A172 (cell line): ENCODE results near the gene FGF21. TPM values are rescaled to one million over a fixed set of nuclear protein-coding genes. Genes with fewer than 3 reads are reported as not detected.
"Not testable (repeated sequence)": the region's sequence is repeated elsewhere in the genome, so short reads cannot be mapped to it uniquely, and the experiment has no call there.

Experiments used
- DNase-seq: peaks from one replicate; pipeline ENCODE4 v3.0.0-alpha.2; 2015; ENCODE audit warnings: low spot score
- total RNA-seq: library from RNA; depleted of rRNA; stranded (reverse); fragments of >200 nt; shearing (Covaris generic); gene quantifications from 2 replicates; pipeline ENCODE4 v1.2.3, GENCODE V29; 2014; rRNA removed

FGF21 gene, protein sequence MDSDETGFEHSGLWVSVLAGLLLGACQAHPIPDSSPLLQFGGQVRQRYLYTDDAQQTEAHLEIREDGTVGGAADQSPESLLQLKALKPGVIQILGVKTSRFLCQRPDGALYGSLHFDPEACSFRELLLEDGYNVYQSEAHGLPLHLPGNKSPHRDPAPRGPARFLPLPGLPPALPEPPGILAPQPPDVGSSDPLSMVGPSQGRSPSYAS
- total RNA-seq = not detected in 2 replicates

- DNase-seq = no peak
Measured at GRCh38 chr19:48755084-48755641, at the start of gene FGF21. TSS of gene FGF21 (plus strand) at chr19:48755524. CDS start at chr19:48756237, 713 bp downstream.

GRCh38 chr19:48708471-48708870 is 46.9 kb upstream of the FGF21 start:
- no peak for DNase-seq

GRCh38 chr19:48711106-48711662 is 44.1 kb upstream of the FGF21 start:
- no peak for DNase-seq

DNA sequence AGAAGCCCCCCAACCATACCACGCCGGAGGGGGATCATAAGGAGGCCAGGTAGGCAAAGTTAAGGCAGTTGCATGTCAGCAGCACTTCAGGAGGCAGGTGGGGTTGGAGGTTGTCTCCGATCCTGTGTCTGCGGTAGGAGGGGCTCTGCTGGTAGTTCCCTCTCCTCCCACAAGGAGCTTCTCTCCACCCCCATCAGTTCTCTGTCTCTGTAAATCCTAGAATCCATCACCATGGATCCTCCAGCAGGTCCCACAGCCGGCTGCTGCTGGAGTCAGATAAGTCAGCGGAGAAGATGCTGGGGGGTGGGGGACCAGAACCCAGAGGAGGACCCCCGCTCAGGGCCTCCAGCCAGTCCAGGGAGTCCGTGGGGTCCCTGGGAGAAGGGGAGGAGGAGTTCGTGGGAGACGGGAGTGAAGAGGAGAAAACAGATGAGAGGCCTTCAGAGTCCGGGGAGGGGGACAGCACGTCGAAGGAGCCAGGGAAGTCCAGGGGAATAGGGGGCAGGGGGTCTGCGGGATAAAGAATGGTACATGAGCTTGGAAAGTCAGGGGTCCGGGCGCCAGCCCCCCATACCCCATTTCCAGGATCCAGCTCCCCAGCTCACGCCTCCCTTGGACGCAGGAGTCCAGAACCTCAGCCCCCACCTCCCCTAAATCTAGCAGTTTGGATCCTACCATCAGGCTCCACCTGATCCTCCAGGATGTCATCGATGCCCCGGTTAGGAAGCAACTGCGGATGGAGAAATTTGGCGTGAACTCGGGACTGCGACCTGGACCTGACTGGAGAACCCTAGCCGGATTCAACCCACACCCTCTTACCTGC is 42.1 kb upstream of the FGF21 start:
- DNase-seq = no peak

GRCh38 chr19:48713864-48714755 is 41.2 kb upstream of the FGF21 start:
- DNase-seq = peak; percentile 94

GRCh38 chr19:48714759-48715675 is 40.3 kb upstream of the FGF21 start:
- no peak for DNase-seq

DNA sequence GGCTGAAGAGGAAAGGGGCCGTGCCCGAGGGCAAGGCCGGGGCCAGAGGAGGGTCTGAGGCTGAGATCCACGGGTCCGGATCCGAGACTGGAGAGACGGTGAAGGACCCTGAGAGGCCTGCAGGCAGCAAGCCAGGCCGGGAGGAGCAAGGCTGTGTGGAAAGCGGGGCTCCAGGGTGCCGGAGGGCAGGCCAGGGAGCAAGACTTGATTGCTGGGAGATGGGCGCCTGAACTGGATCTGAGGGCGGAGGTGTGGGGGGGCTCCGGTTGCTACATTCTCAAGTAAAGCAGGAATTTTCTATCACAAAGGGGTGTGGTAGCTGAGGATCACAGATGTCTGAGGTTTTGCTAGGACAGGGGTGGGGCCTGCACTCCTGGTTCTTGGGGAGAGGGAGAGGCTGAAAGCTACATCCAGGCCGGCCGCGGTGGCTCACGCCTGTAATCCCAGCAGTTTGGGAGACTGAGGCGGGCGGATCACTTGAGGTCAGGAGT is 39.6 kb upstream of the FGF21 start:
- no peak for DNase-seq

DNA sequence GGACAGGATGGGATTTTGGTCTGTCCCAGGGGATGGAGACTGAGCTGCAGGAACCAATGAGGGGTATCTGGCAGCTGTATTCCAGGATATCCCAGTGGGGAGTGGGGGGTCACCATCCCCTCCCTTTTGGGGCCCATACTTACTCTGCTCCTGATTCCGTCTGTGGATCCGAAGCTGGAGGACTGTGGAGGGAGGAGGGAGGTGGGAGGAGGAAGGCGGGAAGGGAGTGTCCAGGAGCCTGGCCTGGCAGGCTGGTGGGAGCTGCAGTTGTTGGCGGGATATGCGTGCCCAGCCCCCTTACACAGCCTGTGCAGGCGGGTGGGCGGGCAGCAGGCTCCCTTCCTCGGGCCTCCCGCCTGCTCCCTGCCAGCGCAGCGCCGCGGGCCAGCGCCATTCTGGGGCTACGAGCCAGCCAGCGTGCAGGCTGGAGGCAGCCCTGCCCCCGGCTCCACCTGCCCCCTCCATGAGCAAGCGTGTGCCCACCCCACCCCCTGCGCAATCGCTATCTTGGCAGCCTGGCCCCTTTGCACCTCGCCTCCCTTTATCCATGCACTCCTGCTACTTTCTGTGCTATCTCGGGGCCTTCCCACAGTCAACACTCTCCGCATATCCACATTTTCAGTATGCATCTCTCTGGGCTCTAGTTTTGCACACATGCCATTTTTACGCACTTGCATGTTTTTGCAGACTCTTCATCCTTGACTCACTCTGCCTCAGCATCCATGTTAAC is 38.6 kb upstream of the FGF21 start:
- peak; percentile 27 for DNase-seq

DNA sequence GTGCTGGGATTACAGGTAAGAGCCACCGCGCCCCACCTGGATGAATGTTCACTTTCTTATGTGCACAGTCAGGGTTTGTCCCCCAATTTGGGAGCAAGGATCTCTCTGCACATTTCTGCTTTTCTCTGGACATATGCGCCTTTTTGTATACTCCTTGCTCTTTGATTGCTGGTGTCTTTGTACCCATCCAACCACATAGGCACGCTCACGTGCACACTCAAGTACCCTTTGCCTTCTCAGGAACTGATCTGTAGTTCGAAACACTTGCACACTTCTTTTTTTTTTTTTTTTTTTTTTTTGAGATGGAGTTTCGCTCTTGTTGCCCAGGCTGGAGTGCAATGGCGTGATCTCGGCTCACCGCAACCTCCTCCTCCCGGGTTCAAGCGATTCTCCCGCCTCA is 37.2 kb upstream of the FGF21 start:
- not testable (repeated sequence) for DNase-seq

- no peak for DNase-seq
Measured at GRCh38 chr19:48718711-48719231, 36.6 kb upstream of the FGF21 start.

- no peak for DNase-seq
Measured at GRCh38 chr19:48719263-48720171, 35.8 kb upstream of the FGF21 start, which contains the start of gene MAMSTR. TSS of gene MAMSTR (minus strand) at chr19:48719725. CDS start at chr19:48719031, 694 bp downstream.

GRCh38 chr19:48720251-48720612 is 35.1 kb upstream of the FGF21 start:
- DNase-seq = no peak

- peak; percentile 92 for DNase-seq
Measured at GRCh38 chr19:48720613-48721296, 34.6 kb upstream of the FGF21 start.

DNA sequence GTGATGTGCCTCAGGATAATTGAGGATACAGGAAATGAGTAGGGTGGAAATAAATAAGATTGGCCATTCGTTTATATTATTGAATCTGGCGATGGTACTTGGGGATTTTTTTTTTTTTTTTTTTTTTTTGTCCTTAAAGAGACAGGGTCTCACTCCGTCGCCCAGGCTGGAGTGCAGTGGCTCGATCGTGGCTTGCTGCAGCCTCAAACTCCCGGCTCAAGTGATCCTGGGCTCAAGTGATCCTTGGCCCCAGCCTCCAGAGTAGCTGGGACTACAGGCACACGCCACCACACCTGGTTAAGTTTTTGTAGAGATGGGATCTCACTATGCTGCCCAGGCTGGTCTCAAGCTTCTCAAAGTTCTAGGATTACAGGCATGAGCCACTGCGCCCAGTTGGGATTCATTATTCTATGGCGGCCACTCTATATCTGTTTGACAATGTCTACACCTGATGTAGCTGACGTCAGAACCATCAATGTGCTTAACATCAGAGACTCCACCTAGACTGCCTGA is 33.1 kb upstream of the FGF21 start:
- no peak for DNase-seq

- DNase-seq = peak; percentile 86
Measured at GRCh38 chr19:48724796-48725753, 30.2 kb upstream of the FGF21 start.

- DNase-seq = no peak
Measured at GRCh38 chr19:48726556-48726955, 28.8 kb upstream of the FGF21 start.
